SH-SY5Y (cell line): ENCODE data around the gene CRYZL1.

ENCODE experiments used
- GATA2 ChIP-seq: IDR thresholded peaks from 2 replicates; pipeline ENCODE4 v1.6.1; 2011; ENCODE audit warnings: mild to moderate bottlenecking, low read depth, low read length
- GATA3 ChIP-seq: IDR thresholded peaks from 2 replicates; pipeline ENCODE4 v1.6.1; 2011; ENCODE audit warnings: low read depth, mild to moderate bottlenecking, low read length, moderate library complexity

- no peak; the same call in 1 of the 2 replicates for TF ChIP-seq GATA2
- TF ChIP-seq GATA3, result no peak
These were observed 52.8 kb downstream of the CRYZL1 start, which contains the start of gene DONSON for GRCh38 chr21:33588485-33589335.
